ENCODE results near the gene TNFRSF14.

DNA sequence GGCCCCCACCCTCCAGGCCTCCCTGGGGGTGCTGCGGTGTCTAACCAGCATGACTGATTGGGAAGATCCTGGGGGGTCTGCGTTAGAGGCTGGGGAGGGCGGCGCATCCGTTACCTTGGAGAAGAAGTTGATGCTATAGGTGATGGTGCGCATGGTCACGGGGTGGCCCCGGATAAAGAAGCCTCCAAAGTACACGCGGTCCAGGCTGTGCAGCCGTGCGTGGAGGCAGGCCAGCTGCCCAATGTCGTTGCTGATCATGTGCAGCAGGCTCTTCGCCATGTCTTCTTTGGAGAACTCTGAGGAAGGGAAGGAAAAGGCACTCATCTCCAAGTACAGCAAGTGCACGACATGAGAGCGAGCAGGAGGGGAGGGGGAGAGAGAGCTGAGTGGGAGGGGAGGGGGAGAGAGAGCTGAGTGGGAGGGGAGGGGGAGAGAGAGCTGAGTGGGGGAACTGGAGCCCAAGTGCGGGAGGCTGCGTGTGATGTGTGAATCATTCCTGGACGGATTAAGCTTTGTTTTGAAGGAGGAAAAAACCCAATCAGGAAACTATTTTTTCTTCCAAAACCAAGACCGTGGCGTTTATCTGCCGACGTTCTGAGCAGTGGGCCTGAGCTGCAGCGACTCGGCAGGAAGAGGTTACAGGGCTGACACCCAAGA, 37.0 kb upstream of the TNFRSF14 start:
- TF ChIP-seq, protein P1, sequence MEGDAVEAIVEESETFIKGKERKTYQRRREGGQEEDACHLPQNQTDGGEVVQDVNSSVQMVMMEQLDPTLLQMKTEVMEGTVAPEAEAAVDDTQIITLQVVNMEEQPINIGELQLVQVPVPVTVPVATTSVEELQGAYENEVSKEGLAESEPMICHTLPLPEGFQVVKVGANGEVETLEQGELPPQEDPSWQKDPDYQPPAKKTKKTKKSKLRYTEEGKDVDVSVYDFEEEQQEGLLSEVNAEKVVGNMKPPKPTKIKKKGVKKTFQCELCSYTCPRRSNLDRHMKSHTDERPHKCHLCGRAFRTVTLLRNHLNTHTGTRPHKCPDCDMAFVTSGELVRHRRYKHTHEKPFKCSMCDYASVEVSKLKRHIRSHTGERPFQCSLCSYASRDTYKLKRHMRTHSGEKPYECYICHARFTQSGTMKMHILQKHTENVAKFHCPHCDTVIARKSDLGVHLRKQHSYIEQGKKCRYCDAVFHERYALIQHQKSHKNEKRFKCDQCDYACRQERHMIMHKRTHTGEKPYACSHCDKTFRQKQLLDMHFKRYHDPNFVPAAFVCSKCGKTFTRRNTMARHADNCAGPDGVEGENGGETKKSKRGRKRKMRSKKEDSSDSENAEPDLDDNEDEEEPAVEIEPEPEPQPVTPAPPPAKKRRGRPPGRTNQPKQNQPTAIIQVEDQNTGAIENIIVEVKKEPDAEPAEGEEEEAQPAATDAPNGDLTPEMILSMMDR (IDR thresholded peaks at IDR 0.05; ENCODE audit: insufficient read depth, low read depth, low read length), result no peak
- TF ChIP-seq EZH2 (IDR thresholded peaks at IDR 0.05; ENCODE audit: insufficient read depth, low read length), result no peak
